Esophagus muscularis mucosa (tissue), 3 donors: ENCODE results near the gene SULT1A1.

Experiments
- POLR2A ChIP-seq: fragments of 450-650 bp; IDR thresholded peaks from one replicate; pipeline ENCODE4 v1.6.1; 2017; ENCODE audit warnings: antibody characterized with exemption, moderate library complexity, mild to moderate bottlenecking, low read depth
- POLR2AphosphoS5 ChIP-seq, 2 donors: sonication (generic); formaldehyde crosslinking; IDR thresholded peaks; one replicate each; pipeline ENCODE4 v1.6.1; 2017; ENCODE audit warnings: antibody characterized with exemption in 2 of 2
- TF ChIP-seq, protein P1 (sequence below), 3 experiments: fragments of 200-600 bp in 2 of 3; fragments of 450-650 bp in 1 of 3; sonication (generic) in 2 of 3; IDR thresholded peaks; one replicate each; pipeline ENCODE4 v1.5.1; 2017 to 2019; ENCODE audit warnings: antibody characterized with exemption in 3 of 3, mild to moderate bottlenecking in 2 of 3, moderate library complexity in 1 of 3

DNA sequence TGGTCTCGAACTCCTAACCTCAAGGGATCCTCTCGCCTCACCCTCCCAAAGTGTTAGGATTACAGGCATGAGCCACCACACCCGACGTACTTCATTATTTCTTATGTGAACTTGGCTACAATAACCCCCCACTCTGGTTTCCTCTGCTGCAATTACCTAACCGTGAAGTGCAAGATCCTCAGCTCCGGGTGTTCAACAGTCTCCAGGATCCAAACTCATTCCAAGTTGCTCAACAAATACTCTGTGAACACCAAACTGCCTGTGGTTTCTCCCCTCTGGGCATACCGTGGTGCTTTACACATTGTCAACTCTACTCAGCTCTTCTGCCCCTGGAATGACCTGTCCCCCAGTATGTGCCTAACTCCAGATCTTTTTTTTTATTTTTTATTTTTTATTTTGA, 6.8 kb upstream of the SULT1A1 start:
- TF ChIP-seq POLR2A (no peak), POLR2AphosphoS5 (IDR thresholded peaks at IDR 0.05) (no peak)
- TF ChIP-seq, protein P1, sequence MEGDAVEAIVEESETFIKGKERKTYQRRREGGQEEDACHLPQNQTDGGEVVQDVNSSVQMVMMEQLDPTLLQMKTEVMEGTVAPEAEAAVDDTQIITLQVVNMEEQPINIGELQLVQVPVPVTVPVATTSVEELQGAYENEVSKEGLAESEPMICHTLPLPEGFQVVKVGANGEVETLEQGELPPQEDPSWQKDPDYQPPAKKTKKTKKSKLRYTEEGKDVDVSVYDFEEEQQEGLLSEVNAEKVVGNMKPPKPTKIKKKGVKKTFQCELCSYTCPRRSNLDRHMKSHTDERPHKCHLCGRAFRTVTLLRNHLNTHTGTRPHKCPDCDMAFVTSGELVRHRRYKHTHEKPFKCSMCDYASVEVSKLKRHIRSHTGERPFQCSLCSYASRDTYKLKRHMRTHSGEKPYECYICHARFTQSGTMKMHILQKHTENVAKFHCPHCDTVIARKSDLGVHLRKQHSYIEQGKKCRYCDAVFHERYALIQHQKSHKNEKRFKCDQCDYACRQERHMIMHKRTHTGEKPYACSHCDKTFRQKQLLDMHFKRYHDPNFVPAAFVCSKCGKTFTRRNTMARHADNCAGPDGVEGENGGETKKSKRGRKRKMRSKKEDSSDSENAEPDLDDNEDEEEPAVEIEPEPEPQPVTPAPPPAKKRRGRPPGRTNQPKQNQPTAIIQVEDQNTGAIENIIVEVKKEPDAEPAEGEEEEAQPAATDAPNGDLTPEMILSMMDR (IDR thresholded peaks at IDR 0.05), result no peak
